K562 (cell line): ENCODE measurements around the gene NLK. TPM values are rescaled to one million over a fixed set of nuclear protein-coding genes. Genes with fewer than 3 reads are reported as not detected.

ENCODE experiments used
- ATAC-seq: fragments of 200-7000 bp; cut with Tn5 transposase; 3 replicates; pipeline ENCODE4 v1.9.1; 2020; ENCODE audit warnings: moderate library complexity
- BruUV-seq: library from RNA; stranded (reverse); fragments of 400-500 nt; replicated peaks from 2 replicates; lab custom pipeline; 2021; lab: Mats Ljungman, UMichigan
- CTCF ChIA-PET: fragments of 300-600 bp; formaldehyde crosslinking; extraction: SDS; loops from one replicate; lab custom pipeline; 2021; ENCODE audit warnings: low intra/inter-chr PET ratio; lab: Yijun Ruan, JAX
- POLR2A ChIA-PET: fragments of 300-600, 350-650 bp; sonication (Branson Sonifier 250); formaldehyde crosslinking; extraction: SDS; loops from one replicate; lab custom pipeline; 2021; ENCODE audit warnings: antibody characterized with exemption, inconsistent platforms; lab: Yijun Ruan, JAX
- DNase-seq, 4 experiments: peaks; one replicate each; pipeline versions ENCODE4 v3.0.0 to v3.0.0-alpha.2; 2011 to 2018; ENCODE audit warnings: low spot score in 3 of 4, mixed read lengths in 3 of 4; ENCODE audit errors: extremely low read depth in 1 of 4
- FAIRE-seq: peaks from 2 replicates; lab custom pipeline; 2011; peaks lifted over from hg19 to GRCh38; lab: Jason Lieb, UNC
- H2AFZ ChIP-seq: 2 replicates; pipeline ENCODE4 v1.6.0; 2011; ENCODE audit warnings: low read depth, low read length, control low read depth, inconsistent platforms
- H3K27ac ChIP-seq: fragments of 200-600 bp; 3 replicates; pipeline ENCODE4 v1.8.0; 2011; ENCODE audit warnings: low read depth, mild to moderate bottlenecking, control low read depth, inconsistent platforms, low read length, moderate library complexity, mixed read lengths; ENCODE audit errors: extremely low read depth
- H3K27me3 ChIP-seq, 2 experiments: fragments of 300-600 bp in 1 of 2; 2 replicates in 1 of 2; 3 replicates in 1 of 2; pipeline versions ENCODE4 v1.6.0 to v1.8.0; 2011; ENCODE audit warnings: inconsistent platforms in 2 of 2, low read length in 2 of 2, mild to moderate bottlenecking in 1 of 2, mixed read lengths in 1 of 2, moderate library complexity in 1 of 2; ENCODE audit not compliant: control insufficient read depth in 2 of 2, insufficient read depth in 2 of 2
- H3K36me3 ChIP-seq: fragments of 300-600 bp; 3 replicates; pipeline ENCODE4 v1.8.0; 2011; ENCODE audit warnings: mild to moderate bottlenecking, low read length, inconsistent platforms; ENCODE audit not compliant: control insufficient read depth, insufficient read depth
- H3K4me1 ChIP-seq, 2 experiments: fragments of 200-600 bp in 1 of 2; replicated peaks in 1 of 2; 2 replicates in 1 of 2; 3 replicates in 1 of 2; pipeline versions ENCODE4 v1.5.1 to v1.8.0; 2011; ENCODE audit warnings: inconsistent platforms in 2 of 2, low read length in 2 of 2, mild to moderate bottlenecking in 1 of 2, mixed read lengths in 1 of 2, moderate library complexity in 1 of 2; ENCODE audit not compliant: control insufficient read depth in 2 of 2, insufficient read depth in 2 of 2
- H3K4me2 ChIP-seq: 2 replicates; pipeline ENCODE4 v1.6.1; 2011; ENCODE audit warnings: low read length, control low read depth, inconsistent platforms, mixed read lengths; ENCODE audit not compliant: insufficient read depth
- H3K4me3 ChIP-seq: fragments of 200-600 bp; sonication (generic), shearing (Covaris generic); 2 replicates; pipeline ENCODE4 v1.5.1; 2016; ENCODE audit warnings: control low read depth, inconsistent platforms
- H3K79me2 ChIP-seq: fragments of 200-600 bp; 3 replicates; pipeline ENCODE4 v1.8.0; 2011; ENCODE audit warnings: low read length, inconsistent platforms; ENCODE audit not compliant: control insufficient read depth, insufficient read depth
- H3K9ac ChIP-seq, 2 experiments: 2 replicates each; pipeline versions ENCODE4 v1.6.0 to v1.6.1; 2011; ENCODE audit warnings: low read depth in 2 of 2, low read length in 2 of 2, control low read depth in 1 of 2, inconsistent platforms in 1 of 2, mild to moderate bottlenecking in 1 of 2, mixed read lengths in 1 of 2; ENCODE audit not compliant: insufficient read depth in 1 of 2
- H3K9me1 ChIP-seq: one replicate; pipeline ENCODE4 v1.6.0; 2011; ENCODE audit warnings: inconsistent platforms, mild to moderate bottlenecking, low read length, moderate library complexity; ENCODE audit not compliant: control insufficient read depth, insufficient read depth
- H3K9me3 ChIP-seq: replicated peaks from 2 replicates; pipeline ENCODE4 v1.5.1; 2011; ENCODE audit warnings: low read depth, low read length, inconsistent platforms; ENCODE audit not compliant: control insufficient read depth, insufficient read depth
- H4K20me1 ChIP-seq: replicated peaks from 2 replicates; pipeline ENCODE4 v1.6.1; 2011; ENCODE audit warnings: low read length, inconsistent platforms, mixed read lengths; ENCODE audit not compliant: control insufficient read depth, insufficient read depth
- DEAF1 ChIP-seq: fragments of 450-650 bp; formaldehyde crosslinking; IDR thresholded peaks from 2 replicates; pipeline ENCODE4 v1.4.0; 2020; ENCODE audit warnings: mild to moderate bottlenecking, moderate library complexity
- ELK1 ChIP-seq: sonication (generic); formaldehyde crosslinking; IDR thresholded peaks from 2 replicates; pipeline ENCODE4 v1.8.1; 2022; ENCODE audit warnings: missing genetic modification reagents
- FOXA1 ChIP-seq: fragments of 450-650 bp; IDR thresholded peaks from 2 replicates; pipeline ENCODE4 v1.6.1; 2016; ENCODE audit warnings: mild to moderate bottlenecking, borderline replicate concordance
- GTF2A2 ChIP-seq: IDR thresholded peaks from 2 replicates; pipeline ENCODE4 v1.6.1; 2016; ENCODE audit warnings: mild to moderate bottlenecking, missing genetic modification characterization, missing compliant biosample characterization
- KLF16 ChIP-seq: IDR thresholded peaks from 2 replicates; pipeline ENCODE4 v1.6.1; 2016; ENCODE audit warnings: antibody characterized with exemption
- RHOXF2B ChIP-seq: fragments of 250-450 bp; sonication (Bioruptor Pico); conservative IDR thresholded peaks from 2 replicates; pipeline ENCODE4 v1.5.1; 2021
- SETDB1 ChIP-seq: IDR thresholded peaks from one replicate; pipeline ENCODE4 v1.6.1; 2012; ENCODE audit warnings: low read length, control low read depth, inconsistent platforms
- SMAD1 ChIP-seq: fragments of 150-350 bp; IDR thresholded peaks from 2 replicates; pipeline ENCODE4 v1.6.1; 2014; ENCODE audit warnings: low read length, low read depth; ENCODE audit not compliant: partially characterized antibody
- TAF7 ChIP-seq: fragments of 450-650 bp; IDR thresholded peaks from 2 replicates; pipeline ENCODE4 v1.6.1; 2016; ENCODE audit warnings: missing genetic modification characterization, missing compliant biosample characterization
- TCF7 ChIP-seq: sonication (generic); IDR thresholded peaks from 2 replicates; pipeline ENCODE4 v1.6.1; 2016; ENCODE audit warnings: antibody characterized with exemption, borderline replicate concordance
- TFAP4 ChIP-seq: sonication (generic); formaldehyde crosslinking; IDR thresholded peaks from 2 replicates; pipeline ENCODE4 v1.8.0; 2022; ENCODE audit warnings: missing genetic modification reagents, mild to moderate bottlenecking, moderate library complexity, borderline replicate concordance
- TRIM24 ChIP-seq, 2 experiments: fragments of 450-650 bp; IDR thresholded peaks; 2 replicates each; pipeline ENCODE4 v1.6.1; 2016
- ZNF280A ChIP-seq: fragments of 450-650 bp; IDR thresholded peaks from 2 replicates; pipeline ENCODE4 v1.6.1; 2018; ENCODE audit warnings: mild to moderate bottlenecking, low read depth; ENCODE audit not compliant: partially characterized antibody
- WGBS: fragments of 100-300 bp; shearing (Covaris generic); methylation state at CpG from one replicate; pipeline ENCODE4 v1.1.6; 2016; ENCODE audit warnings: low coverage, mixed read lengths; ENCODE audit not compliant: insufficient coverage; ENCODE audit errors: missing lambda C conversion rate; 5-methylcytosine and 5-hydroxymethylcytosine counted together
- in situ Hi-C: fragments of 300-500 bp; cut with MboI; formaldehyde crosslinking; loops from 4 replicates; pipeline ENCODE4 v1.15.0; 2018; ENCODE audit warnings: inconsistent platforms, mixed read lengths
- intact Hi-C: fragments of 100-400 bp; cut with micrococcal nuclease; formaldehyde crosslinking; loops from 2 replicates; pipeline ENCODE4 v1.14.2; 2022
- polyA plus RNA-seq, 8 experiments: library from polyadenylated mRNA; depleted of rRNA in 4 of 8; stranded (reverse) in 5 of 8; unstranded in 3 of 8; fragments of >200 nt; fragmentation: Nextera tagmentation in 2 of 8; fragmentation: Illumina TruSeq in 1 of 8; extraction: Ambion mirVana in 2 of 8; extraction: Trizol in 1 of 8; gene quantifications; 2 replicates each; pipeline versions ENCODE4 v1.2.1 to v1.2.3, GENCODE V29; 2011 to 2014; ENCODE audit warnings: inconsistent platforms in 1 of 8, missing spikeins in 1 of 8
- total RNA-seq, 7 experiments: library from RNA; depleted of rRNA in 6 of 7; stranded (reverse); fragments of >200 nt in 6 of 7; fragmentation: Illumina TruSeq in 2 of 7; extraction: Trizol in 2 of 7; gene quantifications; 2 replicates each; pipeline versions ENCODE4 v1.2.1 to v1.2.3, GENCODE V29; 2011 to 2021; ENCODE audit warnings: low replicate concordance in 1 of 7

The NLK gene
- total and polyA plus RNA-seq, 9 of the 15 experiments (the other 6 are each of a cell fraction or from before 2014, with no cell fraction given), result 10.9 to 59.6 (median 26.7) TPM

GRCh38 chr17:28110184-28110583 is 67.7 kb downstream of the NLK start (continued):
- peak; percentile 80 for TF ChIP-seq ZNF280A
- peak; percentile 77 to 84 for TF ChIP-seq TRIM24 (IDR thresholded peaks at IDR 0.05)

GRCh38 chr17:28112181-28112580 is 69.7 kb downstream of the NLK start:
- Histone ChIP-seq H3K27ac (peak overlapping the region; percentile 47; the same call in 1 of the 3 replicates), H3K4me3 (no peak overlapping the region), H3K79me2 (peaks cover 34% of the 10 kb centered on the region), H3K27me3 (no peaks in the 10 kb centered on the region), H3K4me2 (0 out of 2 replicates have a peak overlapping the region, but pooled peaks have one; percentile 27), H3K9me3 (no peaks in the 10 kb centered on the region), H3K4me1 (peaks cover 14 to 27% of the 10 kb centered on the region in 2 experiments), H3K36me3 (peaks cover 2% of the 10 kb centered on the region; the same call in 1 of the 3 replicates), H3K9me1 (no peaks in the 10 kb centered on the region), H2AFZ (no peak overlapping the region), H3K9ac (no peak overlapping the region; a peak in 1 of 4 replicates), H4K20me1 (no peaks in the 10 kb centered on the region)
- intact Hi-C loops (no loop called here), in situ Hi-C loops (no loop called here)
- FAIRE-seq, result no peak
- CTCF ChIA-PET, result no interaction called here
- peak; percentile 56 for ATAC-seq
- BruUV-seq, result no TSS peak
- TF ChIP-seq SETDB1 (no peak), TFAP4 (CRISPR knock-in tag) (no peak), TAF7 (tag) (no peak), DEAF1 (CRISPR knock-in tag) (no peak), KLF16 (no peak), FOXA1 (no peak), GTF2A2 (no peak), ELK1 (CRISPR knock-in tag) (no peak), SMAD1 (no peak), RHOXF2B (CRISPR knock-in tag) (no peak), TCF7 (no peak)
- no peak for DNase-seq
- POLR2A ChIA-PET, result interaction anchor here (0.6 to 1.4 kb wide), 5 partner anchors 11 to 126 kb away, joined by 3 to 4 read pairs (median 3); no protein-coding TSS in a partner anchor
- 0% methylated on average over 1 of the region's 1 CpG for WGBS
